OCI-LY1 (cell line): ENCODE measurements around the gene VAV2.

Source experiments
- H2AFZ ChIP-seq: fragments of 200-600 bp; sonication (generic), shearing (Covaris generic); 2 replicates; pipeline ENCODE4 v1.6.0; 2014; ENCODE audit warnings: antibody characterized with exemption, mild to moderate bottlenecking, low read length
- H3F3A ChIP-seq: fragments of 200-600 bp; sonication (generic), shearing (Covaris generic); 2 replicates; pipeline ENCODE4 v1.6.0; 2014; ENCODE audit warnings: mild to moderate bottlenecking, antibody characterized with exemption, low read length, moderate library complexity; ENCODE audit not compliant: insufficient read depth
- H3K27ac ChIP-seq: fragments of 200-600 bp; sonication (generic); 2 replicates; pipeline ENCODE4 v1.5.1; 2014; ENCODE audit warnings: low read length, mixed run types, mild to moderate bottlenecking, low read depth; ENCODE audit not compliant: poor library complexity, severe bottlenecking
- H3K27me3 ChIP-seq: fragments of 200-600 bp; sonication (generic); 2 replicates; pipeline ENCODE4 v1.6.0; 2014; ENCODE audit warnings: antibody characterized with exemption, mild to moderate bottlenecking, low read length, moderate library complexity; ENCODE audit not compliant: insufficient read depth
- H3K36me3 ChIP-seq: fragments of 200-600 bp; sonication (generic); 2 replicates; pipeline ENCODE4 v1.6.1; 2014; ENCODE audit warnings: mild to moderate bottlenecking, antibody characterized with exemption, low read length, moderate library complexity, mixed read lengths; ENCODE audit not compliant: insufficient read depth
- H3K4me1 ChIP-seq: fragments of 200-600 bp; sonication (generic); 2 replicates; pipeline ENCODE4 v1.5.1; 2014; ENCODE audit warnings: mild to moderate bottlenecking, low read length, moderate library complexity; ENCODE audit not compliant: insufficient read depth, severe bottlenecking
- H3K4me2 ChIP-seq: fragments of 200-600 bp; sonication (generic), shearing (Covaris generic); 2 replicates; pipeline ENCODE4 v1.6.1; 2014; ENCODE audit warnings: low read length
- H3K4me3 ChIP-seq: fragments of 200-600 bp; sonication (generic); 2 replicates; pipeline ENCODE4 v1.5.1; 2014; ENCODE audit warnings: low read length, low read depth, mild to moderate bottlenecking, mixed read lengths; ENCODE audit not compliant: poor library complexity, severe bottlenecking
- H3K79me2 ChIP-seq: fragments of 200-600 bp; shearing (Covaris generic); 2 replicates; pipeline ENCODE4 v1.6.1; 2016; ENCODE audit warnings: mixed run types, low read length, mixed read lengths; ENCODE audit not compliant: insufficient read depth
- H3K9ac ChIP-seq: fragments of 200-600 bp; sonication (generic), shearing (Covaris generic); 2 replicates; pipeline ENCODE4 v1.6.1; 2014; ENCODE audit warnings: mild to moderate bottlenecking, low read length, mixed read lengths
- H3K9me2 ChIP-seq: fragments of 200-600 bp; sonication (generic), shearing (Covaris generic); 2 replicates; pipeline ENCODE4 v1.6.1; 2014; ENCODE audit warnings: low read depth, mild to moderate bottlenecking, low read length, mixed read lengths
- H3K9me3 ChIP-seq: fragments of 200-600 bp; shearing (Covaris generic); 2 replicates; pipeline ENCODE4 v1.6.1; 2014; ENCODE audit warnings: low read length, mixed read lengths
- H4K20me1 ChIP-seq: fragments of 200-600 bp; sonication (generic), shearing (Covaris generic); 2 replicates; pipeline ENCODE4 v1.6.0; 2016; ENCODE audit warnings: mild to moderate bottlenecking, low read length; ENCODE audit not compliant: insufficient read depth
- EZH2 ChIP-seq: fragments of 200-600 bp; sonication (generic), shearing (Covaris generic); IDR thresholded peaks from 2 replicates; pipeline ENCODE4 v1.8.0; 2017; ENCODE audit warnings: borderline replicate concordance, mixed run types, mild to moderate bottlenecking, antibody characterized with exemption, low read length, moderate library complexity, mixed read lengths
- TF ChIP-seq, protein P1 (sequence below): fragments of 200-600 bp; sonication (generic), shearing (Covaris generic); IDR thresholded peaks from 2 replicates; pipeline ENCODE4 v1.5.1; 2017; ENCODE audit warnings: mild to moderate bottlenecking, antibody characterized with exemption, low read length, moderate library complexity, mixed read lengths

Gene VAV2

DNA sequence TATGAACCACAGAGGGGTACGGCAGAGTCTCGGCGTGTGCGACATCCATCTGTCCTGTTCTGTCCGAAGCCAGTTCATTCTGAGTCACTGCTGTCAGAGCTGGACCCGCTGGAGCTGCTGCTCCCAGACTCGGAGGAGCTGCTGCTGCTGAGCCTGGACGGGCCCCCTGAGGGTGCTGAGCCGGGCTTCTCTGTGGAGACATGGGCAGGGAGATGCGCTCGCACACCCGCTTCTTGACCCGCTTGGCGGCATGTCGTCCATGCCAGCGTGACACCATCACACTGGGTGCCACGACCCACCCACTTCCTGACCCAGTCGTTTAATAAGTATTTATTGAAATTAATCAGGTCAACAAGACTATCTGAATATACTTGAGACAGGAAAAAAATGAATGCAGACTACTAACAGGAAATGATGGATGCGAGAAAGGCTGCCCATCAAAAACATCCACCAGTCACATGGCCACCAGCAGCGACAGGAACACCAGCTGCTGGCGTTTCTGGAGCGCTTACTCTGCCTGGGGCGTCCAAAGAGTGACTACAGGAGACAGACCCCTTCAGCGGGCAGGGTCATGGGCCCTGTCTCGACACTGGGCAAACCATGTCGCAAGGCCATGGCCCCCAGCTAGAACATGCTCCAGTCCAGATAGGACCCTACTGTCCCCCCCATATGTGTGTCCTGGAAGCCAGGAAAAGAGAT lies 41.5 kb upstream of the VAV2 start:
- TF ChIP-seq EZH2, result no peak
- TF ChIP-seq, protein P1, sequence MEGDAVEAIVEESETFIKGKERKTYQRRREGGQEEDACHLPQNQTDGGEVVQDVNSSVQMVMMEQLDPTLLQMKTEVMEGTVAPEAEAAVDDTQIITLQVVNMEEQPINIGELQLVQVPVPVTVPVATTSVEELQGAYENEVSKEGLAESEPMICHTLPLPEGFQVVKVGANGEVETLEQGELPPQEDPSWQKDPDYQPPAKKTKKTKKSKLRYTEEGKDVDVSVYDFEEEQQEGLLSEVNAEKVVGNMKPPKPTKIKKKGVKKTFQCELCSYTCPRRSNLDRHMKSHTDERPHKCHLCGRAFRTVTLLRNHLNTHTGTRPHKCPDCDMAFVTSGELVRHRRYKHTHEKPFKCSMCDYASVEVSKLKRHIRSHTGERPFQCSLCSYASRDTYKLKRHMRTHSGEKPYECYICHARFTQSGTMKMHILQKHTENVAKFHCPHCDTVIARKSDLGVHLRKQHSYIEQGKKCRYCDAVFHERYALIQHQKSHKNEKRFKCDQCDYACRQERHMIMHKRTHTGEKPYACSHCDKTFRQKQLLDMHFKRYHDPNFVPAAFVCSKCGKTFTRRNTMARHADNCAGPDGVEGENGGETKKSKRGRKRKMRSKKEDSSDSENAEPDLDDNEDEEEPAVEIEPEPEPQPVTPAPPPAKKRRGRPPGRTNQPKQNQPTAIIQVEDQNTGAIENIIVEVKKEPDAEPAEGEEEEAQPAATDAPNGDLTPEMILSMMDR, result no peak
- H3K9me2 ChIP-seq, result no peaks in the 10 kb centered on the region
- H3K79me2 ChIP-seq, result no peaks in the 10 kb centered on the region
- no peaks in the 10 kb centered on the region for H3F3A ChIP-seq
- H3K36me3 ChIP-seq, result peaks cover 30% of the 10 kb centered on the region
- no peak overlapping the region for H3K27ac ChIP-seq
- no peak overlapping the region for H3K4me2 ChIP-seq
- H3K4me1 ChIP-seq, result no peaks in the 10 kb centered on the region
- H3K4me3 ChIP-seq, result no peak overlapping the region
- H3K27me3 ChIP-seq, result no peaks in the 10 kb centered on the region
- no peak overlapping the region for H2AFZ ChIP-seq
- H4K20me1 ChIP-seq, result no peaks in the 10 kb centered on the region
- no peak overlapping the region for H3K9ac ChIP-seq
- no peaks in the 10 kb centered on the region for H3K9me3 ChIP-seq

DNA sequence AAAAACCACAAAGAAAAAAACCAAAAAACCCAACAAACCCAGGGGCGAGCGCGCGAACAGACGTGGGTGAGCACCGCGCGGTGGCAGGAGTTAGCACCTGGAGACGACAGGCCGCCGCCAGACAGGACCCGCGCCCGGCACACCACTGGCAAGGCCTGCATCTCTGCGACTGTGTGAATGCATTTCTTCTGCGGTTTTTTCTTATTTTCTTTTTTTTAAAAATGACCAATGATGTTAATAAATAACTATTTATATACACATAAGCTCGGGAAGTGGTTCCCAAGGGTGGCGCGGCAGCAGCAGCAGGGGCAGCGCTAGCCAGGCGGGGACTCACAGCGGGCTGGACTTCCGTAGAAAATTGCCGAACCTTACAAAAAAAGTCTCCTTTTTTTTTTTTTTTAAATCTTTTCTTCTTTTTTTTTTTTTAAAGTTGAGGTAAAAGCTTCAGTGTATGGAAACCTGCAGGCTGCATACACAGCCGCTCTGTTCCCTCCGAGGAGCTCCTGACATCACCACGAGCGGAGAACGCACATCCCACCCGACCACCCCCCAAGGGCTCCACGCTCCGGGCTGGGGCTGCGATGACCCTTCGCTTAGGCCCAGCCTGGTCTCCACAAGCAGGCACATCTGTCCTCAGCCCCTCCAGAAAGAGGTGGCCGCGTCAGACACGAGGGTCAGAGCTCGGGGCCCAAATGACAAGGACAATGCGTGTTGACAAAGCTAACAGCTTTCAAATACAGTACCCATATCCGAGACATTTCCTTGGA lies 40.5 kb upstream of the VAV2 start:
- Histone ChIP-seq H3K4me2 (no peak overlapping the region), H3K9me3 (no peaks in the 10 kb centered on the region), H3K4me1 (no peaks in the 10 kb centered on the region), H3K4me3 (no peak overlapping the region), H3K9me2 (no peaks in the 10 kb centered on the region), H3K27ac (no peak overlapping the region), H3K27me3 (no peaks in the 10 kb centered on the region), H3K9ac (no peak overlapping the region), H4K20me1 (no peaks in the 10 kb centered on the region), H3K36me3 (peaks cover 26% of the 10 kb centered on the region), H3K79me2 (no peaks in the 10 kb centered on the region), H2AFZ (no peak overlapping the region), H3F3A (no peaks in the 10 kb centered on the region)
- TF ChIP-seq EZH2, result no peak
- TF ChIP-seq, protein P1, result no peak

DNA sequence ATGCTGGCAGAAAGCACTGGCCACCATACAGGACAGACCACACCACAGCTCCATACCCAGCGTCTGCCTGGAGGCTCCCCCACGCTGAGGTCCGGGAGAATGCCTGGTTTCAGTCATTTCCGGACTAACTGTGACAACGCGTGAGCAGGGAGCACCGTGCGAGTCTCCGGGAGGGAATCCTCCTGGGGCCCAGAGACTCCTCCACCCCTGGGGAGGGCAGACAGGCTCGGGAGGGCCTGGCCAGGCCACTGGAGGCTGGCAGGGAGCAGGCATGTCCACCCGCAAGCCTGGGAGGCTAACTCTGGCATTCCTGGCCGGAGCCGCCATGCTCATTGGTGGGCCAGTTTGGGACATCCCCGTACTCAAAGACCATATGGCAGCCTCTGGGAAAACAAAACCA lies 39.7 kb upstream of the VAV2 start:
- Histone ChIP-seq H3K4me2 (no peak overlapping the region), H2AFZ (no peak overlapping the region), H3K9me3 (no peaks in the 10 kb centered on the region), H3K27ac (no peak overlapping the region), H3K9me2 (no peaks in the 10 kb centered on the region), H3K4me3 (no peak overlapping the region), H4K20me1 (no peaks in the 10 kb centered on the region), H3K27me3 (no peaks in the 10 kb centered on the region), H3K9ac (no peak overlapping the region), H3K4me1 (no peaks in the 10 kb centered on the region), H3K36me3 (peaks cover 27% of the 10 kb centered on the region), H3K79me2 (no peaks in the 10 kb centered on the region), H3F3A (no peaks in the 10 kb centered on the region)
- TF ChIP-seq, protein P1, result no peak
- TF ChIP-seq EZH2, result no peak
